ENCODE results near the gene OSBPL10.
"Not testable (repeated sequence)": the region's sequence is repeated elsewhere in the genome, so short reads cannot be mapped to it uniquely, and the experiment has no call there.

The OSBPL10 gene, protein sequence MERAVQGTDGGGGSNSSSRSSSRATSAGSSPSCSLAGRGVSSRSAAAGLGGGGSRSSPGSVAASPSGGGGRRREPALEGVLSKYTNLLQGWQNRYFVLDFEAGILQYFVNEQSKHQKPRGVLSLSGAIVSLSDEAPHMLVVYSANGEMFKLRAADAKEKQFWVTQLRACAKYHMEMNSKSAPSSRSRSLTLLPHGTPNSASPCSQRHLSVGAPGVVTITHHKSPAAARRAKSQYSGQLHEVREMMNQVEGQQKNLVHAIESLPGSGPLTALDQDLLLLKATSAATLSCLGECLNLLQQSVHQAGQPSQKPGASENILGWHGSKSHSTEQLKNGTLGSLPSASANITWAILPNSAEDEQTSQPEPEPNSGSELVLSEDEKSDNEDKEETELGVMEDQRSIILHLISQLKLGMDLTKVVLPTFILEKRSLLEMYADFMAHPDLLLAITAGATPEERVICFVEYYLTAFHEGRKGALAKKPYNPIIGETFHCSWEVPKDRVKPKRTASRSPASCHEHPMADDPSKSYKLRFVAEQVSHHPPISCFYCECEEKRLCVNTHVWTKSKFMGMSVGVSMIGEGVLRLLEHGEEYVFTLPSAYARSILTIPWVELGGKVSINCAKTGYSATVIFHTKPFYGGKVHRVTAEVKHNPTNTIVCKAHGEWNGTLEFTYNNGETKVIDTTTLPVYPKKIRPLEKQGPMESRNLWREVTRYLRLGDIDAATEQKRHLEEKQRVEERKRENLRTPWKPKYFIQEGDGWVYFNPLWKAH

GRCh38 chr3:31981206-31982181 is at the start of gene OSBPL10, which contains the start of gene ZNF860:
TSS of gene OSBPL10 (minus strand) at chr3:31981262. CDS start at chr3:31981179, 83 bp downstream.
TSS of gene ZNF860 (plus strand) at chr3:31981750. CDS start at chr3:31989080, 7,330 bp downstream.
- DNase-seq (ENCODE audit: low read depth) = peak; percentile 89

- no peak for DNase-seq (ENCODE audit: low read depth)
Observed at GRCh38 chr3:32026593-32026992, 45.5 kb upstream of the OSBPL10 start.

- no peak for DNase-seq (ENCODE audit: low read depth)
Observed at GRCh38 chr3:32022947-32023346, 41.9 kb upstream of the OSBPL10 start.

DNA sequence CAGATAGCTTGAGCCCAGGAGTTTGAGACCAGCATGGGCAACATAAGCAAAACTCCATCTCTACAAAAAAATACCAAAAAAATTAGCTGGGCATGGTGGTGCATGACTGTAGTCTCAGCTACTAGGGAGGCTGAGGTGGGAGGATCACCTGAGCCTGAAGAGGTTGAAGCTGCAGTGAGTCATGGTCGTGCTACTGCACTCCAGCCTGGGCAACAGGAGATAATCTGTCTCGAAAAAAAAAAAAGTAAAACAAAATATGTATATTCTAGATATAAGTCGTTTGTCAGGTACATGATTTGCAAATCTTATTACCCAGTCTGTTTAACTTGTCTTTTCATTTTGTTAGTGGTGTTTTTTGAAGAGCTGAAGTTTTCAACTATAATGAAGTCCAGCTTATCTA is 40.7 kb upstream of the OSBPL10 start:
- no peak for DNase-seq (ENCODE audit: low read depth)

DNA sequence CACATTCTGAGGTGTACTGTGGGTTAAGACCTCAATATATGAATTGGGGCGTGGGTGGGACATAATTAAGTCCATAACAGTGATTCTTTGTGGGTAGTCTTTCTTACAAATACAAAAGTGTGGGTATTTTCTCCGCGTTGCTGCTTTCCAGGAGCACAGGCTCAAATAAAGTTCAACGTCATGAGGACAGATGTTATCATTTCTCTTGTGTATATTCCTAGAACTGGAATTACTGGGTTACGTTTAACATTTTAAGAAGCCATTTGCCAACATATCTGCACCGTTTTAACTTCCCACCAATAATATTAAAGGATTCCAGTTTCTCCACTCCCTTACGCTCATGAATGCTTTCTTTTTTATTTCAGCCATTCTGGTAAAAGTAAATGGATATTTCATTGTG is 40.1 kb upstream of the OSBPL10 start:
- DNase-seq (ENCODE audit: low read depth) = no peak

DNA sequence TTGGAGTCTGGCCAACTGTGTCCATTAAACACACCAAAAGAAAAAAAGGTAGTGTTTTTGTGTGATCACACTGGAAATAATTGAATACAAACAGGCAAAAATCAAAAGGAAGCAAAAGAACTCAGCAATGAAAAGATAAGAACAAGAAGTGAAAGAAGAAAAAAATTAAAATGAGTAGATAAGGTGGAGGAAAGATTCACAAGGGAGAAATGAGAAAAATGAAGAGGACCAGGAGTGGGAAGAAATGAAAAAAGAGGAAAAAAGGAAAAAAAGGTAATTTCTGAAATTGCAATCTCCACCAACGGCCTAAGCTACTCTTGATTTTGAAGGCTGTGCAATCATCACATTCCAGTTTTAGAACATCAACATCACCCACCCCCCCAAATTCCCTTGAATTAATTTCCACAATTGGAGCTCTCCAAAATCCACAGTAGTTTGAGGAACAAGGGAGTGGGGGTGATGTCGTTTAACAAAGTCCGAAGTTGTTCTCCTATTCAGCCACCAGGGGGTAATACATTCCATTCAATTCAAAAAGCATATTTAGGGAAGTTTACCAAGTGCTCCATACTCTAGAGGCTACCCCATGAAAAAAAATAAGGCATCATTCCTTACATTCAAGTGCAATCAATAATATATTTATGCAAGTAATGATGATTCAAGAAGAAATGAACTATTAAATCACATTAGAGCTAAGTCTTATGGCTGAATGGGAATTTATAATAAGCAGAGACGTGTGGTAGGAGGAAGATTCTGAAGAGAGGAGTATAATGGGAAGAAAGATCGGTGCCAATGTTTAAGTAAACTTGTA is 37.9 kb upstream of the OSBPL10 start:
- DNase-seq (ENCODE audit: low read depth) = peak; percentile 51

- no peak for DNase-seq (ENCODE audit: low read depth)
Observed at GRCh38 chr3:32017286-32017685, 36.2 kb upstream of the OSBPL10 start.

DNA sequence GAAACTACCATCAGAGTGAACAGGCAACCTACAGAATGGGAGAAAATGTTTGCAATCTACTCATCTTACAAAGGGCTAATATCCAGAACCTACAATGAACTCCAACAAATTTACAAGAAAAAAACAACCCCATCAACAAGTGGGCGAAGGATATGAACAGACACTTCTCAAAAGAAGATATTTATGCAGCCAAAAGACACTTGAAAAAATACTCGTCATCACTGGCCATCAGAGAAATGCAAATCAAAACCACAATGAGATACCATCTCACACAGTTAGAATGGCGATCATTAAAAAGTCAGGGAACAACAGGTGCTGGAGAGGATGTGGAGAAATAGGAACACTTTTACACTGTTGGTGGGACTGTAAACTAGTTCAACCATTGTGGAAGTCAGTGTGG is 34.6 kb upstream of the OSBPL10 start:
- DNase-seq (ENCODE audit: low read depth) = not testable (repeated sequence)

DNA sequence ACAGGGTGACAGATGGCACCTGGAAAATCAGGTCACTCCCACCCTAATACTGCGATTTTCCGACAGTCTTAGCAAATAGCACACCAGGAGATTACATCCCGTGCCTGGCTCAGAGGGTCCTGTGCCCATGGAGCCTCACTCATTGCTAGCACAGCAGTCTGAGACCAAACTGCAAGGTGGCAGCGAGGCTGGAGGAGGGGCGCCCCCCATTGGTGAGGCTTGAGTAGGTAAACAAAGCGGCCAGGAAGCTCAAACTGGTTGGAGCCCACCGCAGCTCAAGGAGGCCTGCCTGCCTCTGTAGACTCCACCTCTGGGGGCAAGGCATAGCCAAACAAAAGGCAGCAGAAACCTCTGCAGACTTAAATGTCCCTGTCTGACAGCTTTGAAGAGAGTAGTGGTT is 29.6 kb upstream of the OSBPL10 start:
- not testable (repeated sequence) for DNase-seq (ENCODE audit: low read depth)

DNA sequence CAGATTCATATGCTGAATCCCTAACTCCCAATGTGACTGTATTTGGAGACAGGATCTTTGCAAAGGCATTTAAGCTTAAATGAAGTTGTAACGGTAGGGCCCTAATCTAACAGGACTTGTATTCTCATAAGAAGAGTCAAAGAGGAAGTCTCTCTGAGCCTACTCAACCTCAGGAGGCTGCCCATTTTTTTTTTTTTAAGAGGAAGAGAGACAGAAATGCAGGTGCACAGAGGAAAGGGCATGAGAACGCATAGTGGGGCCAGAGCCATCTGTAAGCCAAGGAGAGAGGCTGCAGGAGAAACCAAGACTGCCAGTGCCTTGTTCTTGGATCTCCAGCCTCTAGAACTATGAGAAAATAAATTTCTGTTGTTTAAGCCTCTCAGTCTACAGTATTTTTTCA is 28.9 kb upstream of the OSBPL10 start:
- no peak for DNase-seq (ENCODE audit: low read depth)

DNA sequence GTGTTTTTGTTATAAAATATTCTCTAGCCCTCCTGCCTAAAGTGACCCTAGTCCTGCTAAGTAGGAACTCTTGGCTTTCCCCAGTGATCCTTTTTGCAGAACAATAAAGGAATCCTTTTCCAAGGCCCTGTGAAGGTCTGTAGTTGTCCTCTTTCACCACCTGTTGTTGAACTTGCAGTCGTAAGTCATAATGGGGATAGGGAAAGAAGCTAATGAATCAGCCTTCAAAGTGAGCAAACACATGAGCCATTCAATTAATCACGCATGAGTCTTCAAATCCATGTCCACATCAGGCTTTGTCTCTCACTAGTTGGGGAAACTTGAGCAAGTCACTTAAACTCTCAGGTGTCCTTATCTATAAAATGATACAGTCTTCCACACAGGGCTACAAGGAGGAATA is 28.0 kb upstream of the OSBPL10 start:
- no peak for DNase-seq (ENCODE audit: low read depth)

DNA sequence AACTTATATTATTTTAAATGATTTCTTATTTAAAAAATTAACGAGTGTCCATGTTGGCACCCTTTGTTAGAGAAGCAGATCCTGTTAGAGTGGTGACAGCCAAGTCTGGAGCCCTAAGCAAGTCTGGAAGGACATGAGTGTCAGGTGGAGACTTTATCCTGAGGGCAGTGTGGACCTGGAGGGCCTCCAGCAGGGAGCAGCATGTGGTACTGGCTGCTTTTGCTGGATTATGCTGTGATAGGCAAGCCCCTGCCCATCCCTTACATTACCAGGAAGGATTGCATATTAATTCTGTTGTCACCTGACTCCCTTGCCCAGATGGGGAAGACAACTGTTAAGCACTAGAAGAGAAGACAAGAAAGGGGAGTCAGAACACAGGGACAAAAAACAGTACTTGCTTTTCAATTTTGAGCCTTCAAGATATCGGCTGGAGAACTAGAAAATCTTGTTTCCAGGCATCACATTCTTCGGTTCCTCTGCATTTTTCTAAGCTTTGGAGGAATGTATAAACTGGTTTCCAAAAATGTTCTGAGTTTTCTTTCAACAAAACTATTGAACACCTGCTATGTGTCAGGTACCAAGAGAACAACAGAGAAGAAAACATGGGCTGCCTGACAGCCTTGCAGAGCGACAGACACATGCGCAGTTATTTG is 23.2 kb upstream of the OSBPL10 start:
- no peak for DNase-seq (ENCODE audit: low read depth)

- no peak for DNase-seq (ENCODE audit: low read depth)
Observed at GRCh38 chr3:32003380-32003779, 22.3 kb upstream of the OSBPL10 start.

DNA sequence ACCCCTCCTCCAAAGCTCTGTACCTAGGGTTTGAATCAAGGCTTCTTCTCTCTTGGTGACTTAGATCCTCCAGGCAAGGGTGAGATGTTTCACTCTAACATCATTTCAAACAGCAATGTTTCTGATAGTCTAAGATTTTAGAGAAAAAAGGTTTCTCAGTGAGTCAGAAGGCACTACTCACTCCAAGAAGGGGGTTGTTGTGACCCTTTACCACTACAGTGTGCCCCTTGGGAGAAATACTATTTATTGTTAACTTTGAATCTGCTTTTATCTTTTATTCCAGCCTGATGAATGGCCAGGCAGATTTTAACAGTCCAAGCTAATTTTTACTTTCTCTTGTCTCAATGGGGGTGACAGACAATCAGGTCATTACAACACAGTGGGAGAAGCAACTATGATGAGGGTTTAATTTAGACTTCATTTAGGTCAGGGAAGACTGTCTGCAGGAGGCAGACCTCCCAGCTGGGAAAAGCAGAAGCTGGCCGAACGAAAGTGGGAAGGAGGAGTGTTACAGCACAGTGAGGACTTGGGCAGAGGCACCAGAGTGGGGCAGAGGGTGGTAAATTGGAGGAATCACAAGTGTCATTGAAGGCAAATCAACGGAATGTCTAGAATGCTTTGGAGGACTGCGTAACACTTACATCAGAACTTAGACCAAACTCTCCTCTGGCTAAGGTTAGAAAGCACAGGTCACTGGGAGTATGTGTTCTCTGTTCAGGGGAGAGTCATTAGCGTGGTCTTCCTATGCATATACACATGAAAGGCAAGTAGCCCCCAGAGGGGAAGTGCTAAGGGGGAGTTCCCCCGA is 21.7 kb upstream of the OSBPL10 start:
- DNase-seq (ENCODE audit: low read depth) = no peak

- no peak for DNase-seq (ENCODE audit: low read depth)
Observed at GRCh38 chr3:32000877-32001276, 19.8 kb upstream of the OSBPL10 start.

- DNase-seq (ENCODE audit: low read depth) = no peak
Observed at GRCh38 chr3:31999907-32000439, 18.9 kb upstream of the OSBPL10 start.

- no peak for DNase-seq (ENCODE audit: low read depth)
Observed at GRCh38 chr3:31997500-31997899, 16.4 kb upstream of the OSBPL10 start.

- DNase-seq (ENCODE audit: low read depth) = no peak
Observed at GRCh38 chr3:31996195-31996594, 15.1 kb upstream of the OSBPL10 start.

DNA sequence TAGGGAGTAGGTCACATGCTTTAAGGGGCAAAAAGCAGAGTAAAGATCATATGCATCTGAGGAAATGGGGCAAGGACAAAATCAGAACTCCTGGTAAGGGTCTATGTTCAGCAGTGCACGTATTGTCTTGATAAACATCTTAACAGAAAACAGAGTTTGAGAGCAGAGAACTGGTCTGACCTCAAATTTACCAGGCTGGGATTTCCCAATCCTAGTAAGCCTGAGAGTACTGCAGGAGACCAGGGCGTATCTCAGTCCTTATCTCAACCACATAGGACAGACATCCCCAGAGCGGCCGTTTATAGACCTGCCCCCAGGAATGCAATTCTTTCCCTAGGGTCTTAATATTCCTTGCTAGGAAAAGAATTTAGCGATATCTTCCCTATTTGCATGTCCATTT is 14.0 kb upstream of the OSBPL10 start:
- DNase-seq (ENCODE audit: low read depth) = not testable (repeated sequence)
